Suprapubic skin (tissue), 4 donors: ENCODE results near the gene COL23A1. TPM values are rescaled to one million over a fixed set of nuclear protein-coding genes. Genes with fewer than 3 reads are reported as not detected.

Experiments used
- DNase-seq, 2 donors: peaks; one replicate each; pipeline ENCODE4 v3.0.0-alpha.2; 2019; ENCODE audit warnings: low spot score in 2 of 2
- H3K27ac ChIP-seq: fragments of 200-600 bp; sonication (generic); one replicate; pipeline ENCODE4 v1.5.1; 2019
- H3K27me3 ChIP-seq: fragments of 200-600 bp; sonication (generic); one replicate; pipeline ENCODE4 v1.5.1; 2019
- H3K36me3 ChIP-seq: fragments of 200-600 bp; sonication (generic); one replicate; pipeline ENCODE4 v1.5.1; 2019
- H3K4me1 ChIP-seq: fragments of 200-600 bp; sonication (generic); one replicate; pipeline ENCODE4 v1.5.1; 2019
- H3K4me3 ChIP-seq: fragments of 200-600 bp; sonication (generic); one replicate; pipeline ENCODE4 v1.5.1; 2019; ENCODE audit warnings: mild to moderate bottlenecking
- H3K9me3 ChIP-seq: fragments of 200-600 bp; sonication (generic); one replicate; pipeline ENCODE4 v1.5.1; 2019
- EP300 ChIP-seq: sonication (generic); formaldehyde crosslinking; IDR thresholded peaks from one replicate; pipeline ENCODE4 v1.6.1; 2017; ENCODE audit warnings: antibody characterized with exemption
- POLR2A ChIP-seq, 2 donors: fragments of 450-650 bp; IDR thresholded peaks; one replicate each; pipeline ENCODE4 v1.6.1; 2017; ENCODE audit warnings: antibody characterized with exemption in 2 of 2, mild to moderate bottlenecking in 2 of 2, moderate library complexity in 2 of 2
- POLR2AphosphoS5 ChIP-seq, 3 donors: sonication (generic); formaldehyde crosslinking; IDR thresholded peaks; one replicate each; pipeline ENCODE4 v1.6.1; 2017; ENCODE audit warnings: antibody characterized with exemption in 3 of 3
- WGBS: methylation state at CpG from one replicate; pipeline ENCODE4 v1.1.5; 2018; 5-methylcytosine and 5-hydroxymethylcytosine counted together
- total RNA-seq, 4 donors: library from RNA; depleted of rRNA; stranded (reverse); fragments of >200 nt; gene quantifications; one replicate each; pipeline ENCODE4 v1.1.0, GENCODE V29; 2016
- TF ChIP-seq, protein P1 (sequence below), 2 donors: fragments of 200-600 bp in 1 of 2; fragments of 450-650 bp in 1 of 2; sonication (generic) in 1 of 2; IDR thresholded peaks; one replicate each; pipeline ENCODE4 v1.5.1; 2016 to 2019; ENCODE audit warnings: antibody characterized with exemption in 2 of 2, mild to moderate bottlenecking in 1 of 2, moderate library complexity in 1 of 2

The COL23A1 gene
- total RNA-seq, 4 donors from 2014 or later, result 1.6 to 4.4 (median 3.4) TPM

DNA sequence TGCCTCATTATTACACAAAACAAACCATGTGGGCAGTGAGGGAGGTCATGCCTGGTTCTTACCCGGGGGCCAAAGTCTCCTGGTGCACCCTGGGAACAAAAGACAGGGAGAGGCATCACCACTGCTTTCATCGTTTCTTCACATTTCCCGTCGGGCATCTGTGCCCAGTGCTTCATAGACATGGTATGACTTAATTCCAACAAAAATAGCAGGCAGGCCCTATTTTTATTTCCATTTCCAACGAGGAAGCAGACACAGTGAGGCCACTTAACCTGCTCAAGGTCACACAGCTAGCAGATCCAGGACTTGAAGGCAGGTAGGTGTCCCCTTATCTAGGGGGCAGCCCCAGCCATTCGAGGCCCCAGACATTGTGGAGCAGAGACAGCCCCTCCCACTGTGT lies 322.9 kb downstream of the COL23A1 start:
- Histone ChIP-seq H3K27ac (no peak overlapping the region), H3K36me3 (no peaks in the 10 kb centered on the region), H3K9me3 (no peaks in the 10 kb centered on the region), H3K4me3 (no peak overlapping the region), H3K4me1 (no peaks in the 10 kb centered on the region), H3K27me3 (no peaks in the 10 kb centered on the region)
- TF ChIP-seq EP300, result no peak
- TF ChIP-seq POLR2A (IDR thresholded peaks at IDR 0.05), result no peak
- no peak for DNase-seq
- 60% methylated on average over 6 of the region's 6 CpGs for WGBS

DNA sequence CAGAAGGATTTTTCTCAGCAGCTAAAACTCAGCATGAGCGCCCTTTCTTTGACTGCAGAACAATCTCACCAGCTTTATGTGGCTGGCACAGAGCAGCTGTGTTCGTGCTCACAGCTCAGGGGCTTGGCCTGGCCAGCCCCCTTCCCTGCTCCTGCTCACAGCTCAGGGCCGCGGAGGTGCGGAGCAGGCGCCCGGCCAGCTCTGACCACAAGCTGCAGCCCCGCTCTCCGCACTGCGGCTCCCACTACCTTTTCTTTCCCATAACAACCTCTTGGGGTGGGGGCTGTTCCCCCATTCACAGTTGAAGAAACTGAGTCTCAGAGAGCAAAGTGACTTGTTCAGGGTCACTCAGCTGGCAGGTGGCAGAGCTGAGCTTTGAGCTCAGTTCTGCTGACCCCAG lies 323.6 kb downstream of the COL23A1 start:
- no peaks in the 10 kb centered on the region for H3K9me3 ChIP-seq
- H3K36me3 ChIP-seq, result no peaks in the 10 kb centered on the region
- DNase-seq, result no peak
- WGBS, result 97% methylated on average over 9 of the region's 10 CpGs
- no peak overlapping the region for H3K4me3 ChIP-seq
- H3K27me3 ChIP-seq, result no peaks in the 10 kb centered on the region
- no peaks in the 10 kb centered on the region for H3K4me1 ChIP-seq
- H3K27ac ChIP-seq, result no peak overlapping the region
- TF ChIP-seq POLR2A (IDR thresholded peaks at IDR 0.05) (no peak), POLR2AphosphoS5 (IDR thresholded peaks at IDR 0.05) (no peak), EP300 (no peak)
- TF ChIP-seq, protein P1, sequence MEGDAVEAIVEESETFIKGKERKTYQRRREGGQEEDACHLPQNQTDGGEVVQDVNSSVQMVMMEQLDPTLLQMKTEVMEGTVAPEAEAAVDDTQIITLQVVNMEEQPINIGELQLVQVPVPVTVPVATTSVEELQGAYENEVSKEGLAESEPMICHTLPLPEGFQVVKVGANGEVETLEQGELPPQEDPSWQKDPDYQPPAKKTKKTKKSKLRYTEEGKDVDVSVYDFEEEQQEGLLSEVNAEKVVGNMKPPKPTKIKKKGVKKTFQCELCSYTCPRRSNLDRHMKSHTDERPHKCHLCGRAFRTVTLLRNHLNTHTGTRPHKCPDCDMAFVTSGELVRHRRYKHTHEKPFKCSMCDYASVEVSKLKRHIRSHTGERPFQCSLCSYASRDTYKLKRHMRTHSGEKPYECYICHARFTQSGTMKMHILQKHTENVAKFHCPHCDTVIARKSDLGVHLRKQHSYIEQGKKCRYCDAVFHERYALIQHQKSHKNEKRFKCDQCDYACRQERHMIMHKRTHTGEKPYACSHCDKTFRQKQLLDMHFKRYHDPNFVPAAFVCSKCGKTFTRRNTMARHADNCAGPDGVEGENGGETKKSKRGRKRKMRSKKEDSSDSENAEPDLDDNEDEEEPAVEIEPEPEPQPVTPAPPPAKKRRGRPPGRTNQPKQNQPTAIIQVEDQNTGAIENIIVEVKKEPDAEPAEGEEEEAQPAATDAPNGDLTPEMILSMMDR (IDR thresholded peaks at IDR 0.05), result no peak

DNA sequence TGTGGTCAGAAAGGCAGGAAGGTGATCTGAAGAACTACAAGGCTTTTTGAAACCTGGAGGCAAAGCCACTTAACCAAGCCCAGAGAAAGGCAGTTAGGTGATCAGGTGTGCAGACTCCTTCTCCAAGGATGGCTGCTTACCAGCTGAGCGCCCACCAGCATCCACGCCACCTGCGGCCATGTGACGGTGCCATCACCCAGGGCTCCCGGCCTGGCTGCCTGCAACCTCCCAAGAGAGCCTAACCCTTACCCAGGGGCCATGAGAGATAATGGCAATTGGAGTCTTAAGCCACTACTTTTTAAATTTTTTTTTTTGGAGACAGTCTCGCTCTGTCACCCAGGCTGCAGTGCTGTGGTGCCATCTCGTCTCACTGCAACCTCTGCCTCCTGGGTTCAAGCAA lies 324.4 kb downstream of the COL23A1 start:
- Histone ChIP-seq H3K9me3 (no peaks in the 10 kb centered on the region), H3K27me3 (no peaks in the 10 kb centered on the region), H3K4me1 (no peaks in the 10 kb centered on the region), H3K4me3 (no peak overlapping the region), H3K36me3 (no peaks in the 10 kb centered on the region), H3K27ac (no peak overlapping the region)
- TF ChIP-seq POLR2AphosphoS5 (IDR thresholded peaks at IDR 0.05), result no peak
- TF ChIP-seq, protein P1 (IDR thresholded peaks at IDR 0.05), result no peak
- no peak for TF ChIP-seq POLR2A (IDR thresholded peaks at IDR 0.05)
- TF ChIP-seq EP300, result no peak
- no peak for DNase-seq
- WGBS, result 96% methylated on average over 7 of the region's 7 CpGs

DNA sequence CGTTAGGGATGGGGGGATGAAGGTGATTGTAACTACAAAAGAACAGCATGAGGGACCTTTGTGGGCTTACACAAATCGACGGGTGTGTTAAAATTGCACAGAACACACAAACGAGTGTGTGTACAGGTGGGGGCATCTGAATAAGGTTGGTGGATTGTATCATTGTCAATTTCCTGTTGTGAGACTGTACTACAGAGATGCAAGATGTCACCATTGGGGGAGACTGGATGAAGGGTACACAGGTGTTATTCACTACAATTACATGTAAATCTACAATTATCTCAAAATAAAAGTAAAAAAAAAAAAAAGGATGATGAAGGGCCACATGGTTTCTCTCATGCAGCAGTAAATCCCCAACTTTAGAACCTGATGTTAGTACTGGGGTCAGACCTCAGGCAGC lies 326.1 kb downstream of the COL23A1 start:
- H3K4me1 ChIP-seq, result no peaks in the 10 kb centered on the region
- TF ChIP-seq POLR2A (IDR thresholded peaks at IDR 0.05), result no peak
- no peak for TF ChIP-seq EP300
- no peak for TF ChIP-seq POLR2AphosphoS5 (IDR thresholded peaks at IDR 0.05)
- TF ChIP-seq, protein P1 (IDR thresholded peaks at IDR 0.05), result no peak
- no peaks in the 10 kb centered on the region for H3K36me3 ChIP-seq
- no peaks in the 10 kb centered on the region for H3K27me3 ChIP-seq
- WGBS, result 92% methylated on average over 4 of the region's 4 CpGs
- DNase-seq, result no peak
- no peaks in the 10 kb centered on the region for H3K9me3 ChIP-seq
- H3K27ac ChIP-seq, result no peak overlapping the region
- H3K4me3 ChIP-seq, result no peak overlapping the region

DNA sequence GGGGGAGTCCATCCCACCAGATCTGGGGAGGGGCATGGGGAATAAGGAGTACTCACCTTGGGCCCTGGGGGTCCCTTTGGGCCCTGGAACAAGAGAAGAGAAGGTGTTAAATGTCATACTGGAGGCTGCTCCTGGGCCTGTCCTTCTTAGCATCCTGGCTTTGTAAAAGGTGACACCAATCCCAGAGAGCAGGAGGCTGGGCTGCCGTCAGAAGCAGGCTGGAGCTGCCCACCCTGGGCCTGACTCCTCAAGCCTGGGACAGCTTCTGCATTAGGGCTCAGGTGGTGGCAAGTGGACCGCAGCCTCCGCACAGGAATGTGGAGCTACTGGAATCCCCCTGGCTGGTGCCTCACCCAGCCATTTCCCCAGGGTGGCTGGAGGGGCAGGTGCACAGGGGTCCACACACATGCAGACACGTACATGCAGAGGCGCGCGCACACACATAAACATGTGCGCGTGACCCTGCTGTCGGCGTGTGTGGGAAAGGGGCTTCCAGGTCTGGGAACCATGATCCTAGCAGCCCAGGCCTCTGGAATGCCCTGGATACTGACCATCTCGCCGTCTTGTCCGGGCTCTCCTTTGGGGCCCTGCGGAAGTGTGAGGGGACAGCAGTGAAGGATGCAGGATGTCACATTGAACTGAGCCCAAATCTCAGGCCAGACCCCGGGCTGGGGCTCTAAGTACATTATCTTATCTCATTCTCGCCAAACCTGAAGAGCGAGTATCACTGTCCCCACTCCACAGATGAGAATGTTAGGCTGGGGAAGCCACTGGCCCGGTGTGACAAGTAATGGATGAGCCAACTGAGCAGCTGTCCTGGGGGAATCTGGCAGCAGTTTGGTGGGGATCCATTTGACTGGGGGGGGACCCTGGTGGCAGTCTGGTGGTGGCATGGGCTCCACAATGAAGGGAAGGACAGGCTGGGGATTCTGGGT lies 328.3 kb downstream of the COL23A1 start:
- WGBS, result 86% methylated on average over 7 of the region's 19 CpGs
- H3K27me3 ChIP-seq, result no peaks in the 10 kb centered on the region
- no peaks in the 10 kb centered on the region for H3K9me3 ChIP-seq
- no peak overlapping the region for H3K27ac ChIP-seq
- no peak overlapping the region for H3K4me3 ChIP-seq
- no peaks in the 10 kb centered on the region for H3K36me3 ChIP-seq
- no peak for TF ChIP-seq POLR2AphosphoS5 (IDR thresholded peaks at IDR 0.05)
- no peak for TF ChIP-seq POLR2A (IDR thresholded peaks at IDR 0.05)
- TF ChIP-seq, protein P1 (IDR thresholded peaks at IDR 0.05), result no peak
- TF ChIP-seq EP300, result no peak
- DNase-seq, result no peak
- H3K4me1 ChIP-seq, result no peaks in the 10 kb centered on the region
